NCI-H446 treated with DMSO at 0.1 percent for 48 hours (cell line): ENCODE measurements around the gene ENTHD1.

Experiments used
- DNase-seq: peaks from one replicate; lab custom pipeline; 2025; lab: John Stamatoyannopoulos, UW

The ENTHD1 gene

GRCh38 chr22:39712751-39713525 lies 180.6 kb downstream of the ENTHD1 start:
- no peak for DNase-seq

- no peak for DNase-seq
Measured at GRCh38 chr22:39712081-39712480, 181.5 kb downstream of the ENTHD1 start.

- no peak for DNase-seq
Measured at GRCh38 chr22:39710380-39711150, 183.0 kb downstream of the ENTHD1 start.

- no peak for DNase-seq
Measured at GRCh38 chr22:39707816-39708215, 185.7 kb downstream of the ENTHD1 start.

- DNase-seq: no peak
Measured at GRCh38 chr22:39707351-39707750, 186.2 kb downstream of the ENTHD1 start.

- no peak for DNase-seq
Measured at GRCh38 chr22:39706376-39707140, 187.0 kb downstream of the ENTHD1 start.

- no peak for DNase-seq
Measured at GRCh38 chr22:39705386-39705785, 188.2 kb downstream of the ENTHD1 start.

- DNase-seq: peak; percentile 5
Measured at GRCh38 chr22:39703928-39704639, 189.5 kb downstream of the ENTHD1 start.

GRCh38 chr22:39703091-39703490 lies 190.5 kb downstream of the ENTHD1 start:
- DNase-seq: no peak

- DNase-seq: no peak
Measured at GRCh38 chr22:39700565-39700964, 193.0 kb downstream of the ENTHD1 start.

GRCh38 chr22:39699631-39700360 lies 193.8 kb downstream of the ENTHD1 start:
- DNase-seq: no peak

- no peak for DNase-seq
Measured at GRCh38 chr22:39697790-39698430, 195.7 kb downstream of the ENTHD1 start.

GRCh38 chr22:39693943-39694500 lies 199.5 kb downstream of the ENTHD1 start:
- no peak for DNase-seq
